GM12878 (cell line): ENCODE results near the gene CNOT3. TPM values are rescaled to one million over a fixed set of nuclear protein-coding genes. Genes with fewer than 3 reads are reported as not detected.

Source experiments
- ATAC-seq: fragments of 200-7000 bp; cut with Tn5 transposase; 3 replicates; pipeline ENCODE4 v1.9.1; 2020; ENCODE audit warnings: mild to moderate bottlenecking, moderate library complexity
- BruUV-seq: library from RNA; stranded (reverse); fragments of 400-500 nt; replicated peaks from 2 replicates; lab custom pipeline; 2021; lab: Mats Ljungman, UMichigan
- CTCF ChIA-PET: fragments of 300-600 bp; sonication (Branson Sonifier 250); formaldehyde crosslinking; extraction: SDS; loops from one replicate; lab custom pipeline; 2021; ENCODE audit warnings: inconsistent platforms; lab: Yijun Ruan, JAX
- POLR2A ChIA-PET: fragments of 350-600 bp; formaldehyde crosslinking; extraction: SDS; loops from one replicate; lab custom pipeline; 2021; ENCODE audit warnings: inconsistent platforms; lab: Charles Lee
- RAD21 ChIA-PET: fragments of 300-600 bp; sonication (Branson Sonifier 250); formaldehyde crosslinking; loops from one replicate; lab custom pipeline; 2023; ENCODE audit warnings: antibody characterized with exemption; ENCODE audit not compliant: unreplicated experiment; lab: Charles Lee
- SMC1A ChIA-PET: fragments of 300-600 bp; sonication (Branson Sonifier 250); formaldehyde crosslinking; loops from one replicate; lab custom pipeline; 2023; ENCODE audit not compliant: unreplicated experiment, uncharacterized antibody; lab: Charles Lee
- DNase-seq: peaks from one replicate; pipeline ENCODE4 v3.0.0-alpha.2; 2011; ENCODE audit warnings: low read depth, low spot score
- FAIRE-seq: peaks from 3 replicates; lab custom pipeline; 2011; peaks lifted over from hg19 to GRCh38; lab: Jason Lieb, UNC
- H2AFZ ChIP-seq: 2 replicates; pipeline ENCODE4 v1.6.0; 2011; ENCODE audit warnings: low read depth, low read length, control low read depth; ENCODE audit not compliant: control insufficient read depth
- H3K27ac ChIP-seq: 2 replicates; pipeline ENCODE4 v1.5.1; 2011; ENCODE audit warnings: control low read depth; ENCODE audit not compliant: control insufficient read depth, insufficient read depth
- H3K27me3 ChIP-seq, 2 experiments: replicated peaks in 1 of 2; 2 replicates each; pipeline versions ENCODE4 v1.6.0 to v1.6.1; 2011; ENCODE audit warnings: low read length in 1 of 2; ENCODE audit not compliant: control insufficient read depth in 2 of 2, insufficient read depth in 2 of 2
- H3K36me3 ChIP-seq, 2 experiments: 2 replicates each; pipeline ENCODE4 v1.5.1; 2011; ENCODE audit warnings: low read length in 1 of 2; ENCODE audit not compliant: control insufficient read depth in 2 of 2, insufficient read depth in 2 of 2
- H3K4me1 ChIP-seq: 2 replicates; pipeline ENCODE4 v1.6.1; 2011; ENCODE audit warnings: mild to moderate bottlenecking, low read length, moderate library complexity, mixed read lengths; ENCODE audit not compliant: control insufficient read depth, insufficient read depth
- H3K4me2 ChIP-seq: 2 replicates; pipeline ENCODE4 v1.6.0; 2011; ENCODE audit warnings: control low read depth; ENCODE audit not compliant: control insufficient read depth, insufficient read depth
- H3K4me3 ChIP-seq: fragments of 200-600 bp; sonication (generic); 2 replicates; pipeline ENCODE4 v1.5.1; 2016
- H3K79me2 ChIP-seq: 2 replicates; pipeline ENCODE4 v1.6.0; 2011; ENCODE audit warnings: low read length; ENCODE audit not compliant: control insufficient read depth, insufficient read depth
- H3K9ac ChIP-seq: 2 replicates; pipeline ENCODE4 v1.8.0; 2011; ENCODE audit warnings: low read length, control low read depth, mixed read lengths; ENCODE audit not compliant: control insufficient read depth, insufficient read depth
- H3K9me3 ChIP-seq: replicated peaks from 3 replicates; pipeline ENCODE4 v1.5.1; 2011; ENCODE audit warnings: mild to moderate bottlenecking, low read length; ENCODE audit not compliant: control insufficient read depth, insufficient read depth
- H4K20me1 ChIP-seq: 2 replicates; pipeline ENCODE4 v1.6.0; 2011; ENCODE audit not compliant: control insufficient read depth, insufficient read depth
- BCL11A ChIP-seq: IDR thresholded peaks from 2 replicates; pipeline ENCODE4 v1.6.1; 2011; ENCODE audit warnings: low read depth, low read length
- BMI1 ChIP-seq: fragments of 450-650 bp; IDR thresholded peaks from 2 replicates; pipeline ENCODE4 v1.6.1; 2016; ENCODE audit warnings: mild to moderate bottlenecking, moderate library complexity, borderline replicate concordance
- CEBPB ChIP-seq, 2 experiments: fragments of 150-350 bp in 1 of 2; IDR thresholded peaks; 2 replicates each; pipeline ENCODE4 v1.6.1; 2012 to 2014; ENCODE audit warnings: low read depth in 2 of 2, low read length in 2 of 2, borderline replicate concordance in 1 of 2, inconsistent platforms in 1 of 2
- CHD4 ChIP-seq: fragments of 200-600 bp; sonication (generic); IDR thresholded peaks from 2 replicates; pipeline ENCODE4 v1.6.1; 2016; ENCODE audit warnings: mild to moderate bottlenecking
- CREB1 ChIP-seq: IDR thresholded peaks from 2 replicates; pipeline ENCODE4 v1.6.1; 2012; ENCODE audit warnings: low read depth, mild to moderate bottlenecking, inconsistent platforms
- EED ChIP-seq: sonication (generic); IDR thresholded peaks from 2 replicates; pipeline ENCODE4 v1.6.1; 2016; ENCODE audit warnings: antibody characterized with exemption, low read depth
- FOXM1 ChIP-seq: IDR thresholded peaks from 2 replicates; pipeline ENCODE4 v1.6.1; 2012; ENCODE audit warnings: low read depth, mild to moderate bottlenecking, inconsistent platforms, low read length, moderate library complexity
- IRF3 ChIP-seq: fragments of 450-650 bp; IDR thresholded peaks from 2 replicates; pipeline ENCODE4 v1.6.1; 2014; ENCODE audit warnings: mild to moderate bottlenecking
- KDM1A ChIP-seq: fragments of 200-600 bp; sonication (generic); IDR thresholded peaks from 2 replicates; pipeline ENCODE4 v1.6.1; 2016; ENCODE audit warnings: borderline replicate concordance
- MLLT1 ChIP-seq: fragments of 450-650 bp; IDR thresholded peaks from 2 replicates; pipeline ENCODE4 v1.6.1; 2016; ENCODE audit warnings: mild to moderate bottlenecking
- NFYB ChIP-seq: IDR thresholded peaks from 2 replicates; pipeline ENCODE4 v1.6.1; 2011; ENCODE audit warnings: low read depth, mild to moderate bottlenecking, low read length, improper control_type of control experiment, moderate library complexity; ENCODE audit not compliant: insufficient read depth
- PBX3 ChIP-seq: IDR thresholded peaks from 2 replicates; pipeline ENCODE4 v1.6.1; 2011; ENCODE audit warnings: mild to moderate bottlenecking, low read depth, low read length, moderate library complexity; ENCODE audit not compliant: insufficient replicate concordance
- POLR2AphosphoS2 ChIP-seq: IDR thresholded peaks from 2 replicates; pipeline ENCODE4 v1.6.1; 2011; ENCODE audit warnings: low read depth, mild to moderate bottlenecking, low read length, improper control_type of control experiment, moderate library complexity
- RCOR1 ChIP-seq: conservative IDR thresholded peaks from 2 replicates; pipeline ENCODE4 v1.6.1; 2012; ENCODE audit warnings: low read depth, low read length, improper control_type of control experiment
- SMAD1 ChIP-seq: fragments of 450-650 bp; IDR thresholded peaks from 2 replicates; pipeline ENCODE4 v1.6.1; 2018; ENCODE audit warnings: mild to moderate bottlenecking, low read depth; ENCODE audit not compliant: partially characterized antibody
- USF2 ChIP-seq: IDR thresholded peaks from 2 replicates; pipeline ENCODE4 v1.6.1; 2011; ENCODE audit warnings: low read depth, low read length, improper control_type of control experiment, borderline replicate concordance
- YBX1 ChIP-seq: fragments of 450-650 bp; IDR thresholded peaks from 2 replicates; pipeline ENCODE4 v1.6.1; 2016; ENCODE audit warnings: antibody characterized with exemption
- ZNF274 ChIP-seq: IDR thresholded peaks from one replicate; pipeline ENCODE4 v1.8.0; 2011; ENCODE audit not compliant: insufficient read length, insufficient read depth
- WGBS: methylation state at CpG from one replicate; pipeline ENCODE4 v1.1.6; 2016; ENCODE audit warnings: low lambda C conversion rate; ENCODE audit not compliant: insufficient replicate concordance, insufficient coverage; ENCODE audit errors: missing lambda C conversion rate; 5-methylcytosine and 5-hydroxymethylcytosine counted together
- in situ Hi-C: fragments of 300-500 bp; cut with MboI; formaldehyde crosslinking; loops from 9 replicates; pipeline ENCODE4 v1.14.3; 2018; ENCODE audit warnings: mixed read lengths
- intact Hi-C: fragments of 100-400 bp; cut with micrococcal nuclease; formaldehyde crosslinking; loops from one replicate; pipeline ENCODE4 v1.14.2; 2022; ENCODE audit not compliant: unreplicated experiment
- polyA plus RNA-seq, 11 experiments: library from polyadenylated mRNA; depleted of rRNA in 4 of 11; unstranded in 6 of 11; stranded (reverse) in 5 of 11; fragments of >200 nt; fragmentation: Nextera tagmentation in 4 of 11; fragmentation: Illumina TruSeq in 1 of 11; extraction: Ambion mirVana in 4 of 11; extraction: Trizol in 1 of 11; gene quantifications; 1 replicate in 1 of 11; 2 replicates in 10 of 11; pipeline versions ENCODE4 v1.2.1 to v1.2.3, GENCODE V29; 2011 to 2016; ENCODE audit warnings: inconsistent platforms in 2 of 11, missing spikeins in 2 of 11, low read depth in 1 of 11
- total RNA-seq, 4 experiments: library from RNA; depleted of rRNA in 3 of 4; stranded (reverse); fragments of >200 nt in 3 of 4; fragmentation: Illumina TruSeq in 1 of 4; extraction: Trizol in 1 of 4; gene quantifications; 2 replicates each; pipeline versions ENCODE4 v1.2.1 to v1.2.3, GENCODE V29; 2013 to 2021

Gene CNOT3
- total and polyA plus RNA-seq, 10 of the 15 experiments (the other 5 are each of a cell fraction or from before 2014, with no cell fraction given), result 0.14 to 45.1 (median 14.0) TPM

- no peak overlapping the region for H3K4me2 ChIP-seq
- intact Hi-C loops, result no loop called here
- no peaks in the 10 kb centered on the region for H3K4me1 ChIP-seq
- DNase-seq (no peak), ATAC-seq (no peak), FAIRE-seq (no peak)
- TF ChIP-seq PBX3 (no peak), SMAD1 (no peak), BMI1 (no peak), BCL11A (no peak), KDM1A (no peak), ZNF274 (no peak), POLR2AphosphoS2 (no peak), YBX1 (no peak), CHD4 (no peak), RCOR1 (no peak), MLLT1 (no peak), EED (no peak), CREB1 (no peak), IRF3 (no peak), FOXM1 (no peak), CEBPB (IDR thresholded peaks at IDR 0.05; ENCODE audit: borderline replicate concordance in 1 of 2, low read depth in 2 of 2, low read length in 2 of 2) (no peak), NFYB (no peak), USF2 (no peak)
- H3K79me2 ChIP-seq, result no peaks in the 10 kb centered on the region
- CTCF ChIA-PET, result no interaction called here
- in situ Hi-C loops, result loop anchor here (25.0 kb wide), 1 partner anchor 1513 kb away; the partner anchor contains the start of gene U2AF2
- H3K9me3 ChIP-seq, result no peaks in the 10 kb centered on the region
- H3K27me3 ChIP-seq, result no peaks in the 10 kb centered on the region
- WGBS, result 79% methylated on average over 11 of the region's 12 CpGs
- no peak overlapping the region for H3K9ac ChIP-seq
- peaks cover 32 to 42% of the 10 kb centered on the region in 2 experiments; a peak in 3 of 4 replicates for H3K36me3 ChIP-seq
- POLR2A ChIA-PET, result interaction anchor here (2.0 to 3.1 kb wide), 2 partner anchors 10 to 12 kb away, joined by 6 to 8 read pairs; partner anchors contain the start of gene LENG1
- H4K20me1 ChIP-seq, result no peaks in the 10 kb centered on the region
- RAD21 ChIA-PET, result interaction anchor here (1.3 kb wide), 1 partner anchor 12 kb away, joined by 3 read pairs; the partner anchor contains the start of gene CNOT3
- SMC1A ChIA-PET, result interaction anchor here (1.5 kb wide), 1 partner anchor 88 kb away, joined by 5 read pairs; no protein-coding TSS in a partner anchor
- no peak overlapping the region for H2AFZ ChIP-seq
- BruUV-seq, result no TSS peak
- no peak overlapping the region for H3K27ac ChIP-seq
- no peak overlapping the region for H3K4me3 ChIP-seq
Observed at GRCh38 chr19:54149021-54149812, 11.7 kb downstream of the CNOT3 start.
